Heart right ventricle (tissue), 16 donors: ENCODE data around the gene ZNF462. TPM values are rescaled to one million over a fixed set of nuclear protein-coding genes. Genes with fewer than 3 reads are reported as not detected.

ENCODE experiments used
- ATAC-seq, 8 donors: fragments of 200-7000 bp; cut with Tn5 transposase; one replicate each; pipeline ENCODE4 v1.9.1; 2020; ENCODE audit warnings: mild to moderate bottlenecking in 8 of 8, moderate library complexity in 8 of 8, moderate number of reproducible peaks in 1 of 8
- DNase-seq, 2 donors: peaks; one replicate each; pipeline ENCODE4 v3.0.0-alpha.2; 2020
- H3K27ac ChIP-seq, 10 donors: fragments of 200-600 bp; sonication (generic) in 2 of 10; one replicate each; pipeline versions ENCODE4 v1.5.0 to v1.8.0; 2020 to 2022; ENCODE audit warnings: mild to moderate bottlenecking in 3 of 10
- H3K27me3 ChIP-seq, 7 donors: fragments of 200-600 bp; one replicate each; pipeline ENCODE4 v1.8.0; 2021 to 2022; ENCODE audit warnings: mild to moderate bottlenecking in 2 of 7
- H3K36me3 ChIP-seq, 9 donors: fragments of 200-600 bp; sonication (generic) in 1 of 9; one replicate each; pipeline versions ENCODE4 v1.5.0 to v1.8.0; 2020 to 2022; ENCODE audit warnings: mild to moderate bottlenecking in 2 of 9
- H3K4me1 ChIP-seq, 9 donors: fragments of 200-600 bp; sonication (generic) in 1 of 9; one replicate each; pipeline versions ENCODE4 v1.5.0 to v1.8.0; 2020 to 2022; ENCODE audit warnings: mild to moderate bottlenecking in 4 of 9
- H3K4me3 ChIP-seq, 10 donors: fragments of 200-600 bp; sonication (generic) in 2 of 10; one replicate each; pipeline versions ENCODE4 v1.5.0 to v1.8.0; 2020 to 2022; ENCODE audit warnings: mild to moderate bottlenecking in 7 of 10, moderate library complexity in 2 of 10
- H3K9me3 ChIP-seq, 11 donors: fragments of 200-600 bp in 10 of 11; sonication (generic) in 2 of 11; one replicate each; pipeline versions ENCODE4 v1.5.0 to v1.8.0; 2013 to 2022; ENCODE audit warnings: mild to moderate bottlenecking in 2 of 11, control low read depth in 1 of 11, moderate library complexity in 1 of 11
- CTCF ChIP-seq, 9 donors: fragments of 200-600 bp; sonication (generic) in 2 of 9; IDR thresholded peaks; one replicate each; pipeline versions ENCODE4 v1.5.0 to v1.8.0; 2021 to 2022; ENCODE audit warnings: antibody characterized with exemption in 9 of 9, mild to moderate bottlenecking in 5 of 9, moderate library complexity in 1 of 9
- WGBS, 2 donors: extraction: QIAGEN DNeasy Blood & Tissue Kit; methylation state at CpG; one replicate each; pipeline ENCODE4 v1.1.7; 2013; ENCODE audit warnings: inconsistent platforms in 1 of 2; 5-methylcytosine and 5-hydroxymethylcytosine counted together
- intact Hi-C, 10 donors: fragments of 100-400 bp; cut with DNase I; formaldehyde crosslinking; loops; one replicate each; pipeline versions ENCODE4 v1.11.1 to v1.14.2; 2022
- long read RNA-seq, 3 donors: library from polyadenylated mRNA; unstranded; transcript quantifications; one replicate each; pipeline ENCODE4 v2.0.0, GENCODE V29; 2020 to 2021
- polyA plus RNA-seq, 2 donors: library from polyadenylated mRNA; stranded (reverse); fragments of 200-250 nt; gene quantifications; one replicate each; pipeline ENCODE4 v1.2.3, GENCODE V29; 2013
- total RNA-seq, 10 donors: library from RNA; stranded (reverse); fragmentation: NEBNext Ultra II Directional in 3 of 10; extraction: Animal tissue kit (Norgen Biotek cat#: 25700) in 3 of 10; gene quantifications; one replicate each; pipeline versions ENCODE4 v1.2.1 to v1.2.4, GENCODE V29; 2021 to 2023
- donor health status: Arrhythmogenic right ventricular cardiomyopathy.
- donor health status: ischemic (EF 13 %, LVEDD 7.1; RV severe dilation, severe dysfunction).
- donor health status: healthy with polysubstance abuse.
- donor health status: DM: no; HTN: yes; CAD: no.
- donor health status: DM: no; HTN: no; CAD: no.
- donor health status: ischemic (EF 25% LVEDD 6.9; RV normal size, moderate dysfunction).
- donor health status: ischemic (EF 25% LVEDD 5.7; RV mildly dilated, moderate dysfunction).
- donor health status: healthy.
- donor health status: DM: yes; HTN: yes; CAD: no.
- donor health status: Ischemic cardiomyopathy.
- donor health status: ischemic (EF 35%, LVEDD 5.7; RV mildly dilated, moderate dysfunction).
- donor health status: nonischemic (EF 11% LVEDD 7.7; RV severe dilation, severe dysfunction).
- donor health status: DM: yes; HTN: yes; CAD: no.
- donor health status: PGD.
- donor health status: ischemic (EF 29% LVEDD 5.4; RV normal size, mild dysfunction).
- donor health status: nonischemic (EF 23%, LVEDD 6.1; RV moderate dilation, normal function).

ZNF462 gene
- total RNA-seq (10 to 100 TPM; 24.4 to 47.7 (median 34.6) TPM), polyA plus RNA-seq (1 to 10 TPM; 1.9 to 5.7 TPM)
- long read RNA-seq, donor 1, partial matches to known transcripts: 3 of 7 reads
- long read RNA-seq, donor 1, other reads (novel, unspliced or antisense): 4 of 7 reads
- long read RNA-seq, donor 2, full-length matches to known transcripts: 2 of 7 reads
- long read RNA-seq, donor 2, partial matches to known transcripts: 1 of 7 reads
- long read RNA-seq, donor 2, other reads (novel, unspliced or antisense): 4 of 7 reads
- long read RNA-seq, donor 3, full-length matches to known transcripts: 4 of 25 reads
- long read RNA-seq, donor 3, partial matches to known transcripts: 13 of 25 reads
- long read RNA-seq, donor 3, other reads (novel, unspliced or antisense): 8 of 25 reads

- H3K4me1 ChIP-seq: peaks cover 2 to 45% (median 29%) of the 10 kb centered on the region in 9 donors
- no peaks in the 10 kb centered on the region for H3K36me3 ChIP-seq
- ATAC-seq (peak; percentile 36 to 76 (median 51)), DNase-seq (peak; percentile 30 to 44)
- peaks cover 0 to 63% (median 0%) of the 10 kb centered on the region in 7 donors for H3K27me3 ChIP-seq
- intact Hi-C loops: loop anchor here in 8 of 10 donors (2.0 to 10.0 kb wide), 10 partner anchors 52 to 958 kb away; no protein-coding TSS in a partner anchor
- H3K27ac ChIP-seq: peak within 1 kb of the TSS; percentile 75 to 92 (median 90)
- 1% methylated on average over 33 of the region's 33 CpGs for WGBS, 2 donors
- no peaks in the 10 kb centered on the region for H3K9me3 ChIP-seq
- peak within 1 kb of the TSS; percentile 58 to 87 (median 70) for H3K4me3 ChIP-seq
- TF ChIP-seq CTCF (IDR thresholded peaks at IDR 0.05): peak in 5 of 9 donors; percentile 18 to 53 (median 47)
These were observed at the start of gene ZNF462 for GRCh38 chr9:106862821-106863720. Gene ZNF462 (plus strand): TSS chr9:106863166. CDS start chr9:106923384, 60,218 bp downstream.

- intact Hi-C loops: no loop called here
- Histone ChIP-seq H3K27me3 (no peaks in the 10 kb centered on the region), H3K27ac (no peak overlapping the region), H3K36me3 (no peaks in the 10 kb centered on the region), H3K9me3 (peaks cover 0 to 25% (median 8%) of the 10 kb centered on the region in 11 donors), H3K4me3 (no peak overlapping the region), H3K4me1 (no peaks in the 10 kb centered on the region)
- DNase-seq (no peak), ATAC-seq (no peak)
- WGBS, 2 donors: 60 to 73% methylated on average over 2 of the region's 2 CpGs
- no peak for TF ChIP-seq CTCF (IDR thresholded peaks at IDR 0.05)
These were observed 46.4 kb upstream of the ZNF462 start for GRCh38 chr9:106816524-106816923.

- no peak overlapping the region for H3K27ac ChIP-seq
- whole genome bisulfite sequencing, 2 donors: 96 to 97% methylated on average over 5 of the region's 5 CpGs
These were observed 44.9 kb upstream of the ZNF462 start for GRCh38 chr9:106818034-106818433.

More at GRCh38 chr9:106818034-106818433, 44.9 kb upstream of the ZNF462 start:
- no peak for DNase-seq
- no peaks in the 10 kb centered on the region for H3K36me3 ChIP-seq
- peaks cover 0 to 22% (median 8%) of the 10 kb centered on the region in 11 donors for H3K9me3 ChIP-seq
- no peaks in the 10 kb centered on the region for H3K4me1 ChIP-seq
- ATAC-seq: no peak
- H3K27me3 ChIP-seq: no peaks in the 10 kb centered on the region
- no peak overlapping the region for H3K4me3 ChIP-seq
- intact Hi-C loops: no loop called here
- TF ChIP-seq CTCF (IDR thresholded peaks at IDR 0.05): no peak
